HG03097 (cell line): Measurements from ENCODE around the gene KCTD20.
"Not testable (repeated sequence)": the region's sequence is repeated elsewhere in the genome, so short reads cannot be mapped to it uniquely, and the experiment has no call there.

Experiments used
- ATAC-seq: cut with Tn5 transposase; IDR thresholded peaks from one replicate; pipeline ENCODE4 v1.9.1; 2021; ENCODE audit not compliant: unreplicated experiment, low FRiP score

Gene KCTD20

GRCh38 chr6:36443471-36444428 is 950 bp downstream of the KCTD20 start:
- ATAC-seq = no peak

DNA sequence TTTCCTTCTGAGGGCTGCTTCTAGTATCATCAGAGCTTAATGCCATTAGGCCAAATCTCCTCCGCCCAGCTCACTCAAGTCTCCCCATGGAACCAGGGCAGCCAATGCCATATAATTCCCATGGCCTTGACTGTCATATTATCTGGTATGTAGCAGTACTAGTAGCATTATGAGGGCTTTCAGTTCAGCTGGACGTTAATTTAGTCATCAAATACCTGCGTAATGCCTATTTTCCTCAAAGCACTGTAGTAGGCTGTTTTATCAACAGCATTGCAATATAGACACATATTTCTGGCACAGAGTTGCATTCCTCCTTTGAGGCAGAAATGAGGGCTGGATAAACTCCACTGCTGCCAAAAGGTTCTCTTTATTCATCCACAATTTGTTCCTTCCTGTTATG is 1.7 kb downstream of the KCTD20 start:
- ATAC-seq = no peak

- no peak for ATAC-seq
Measured at GRCh38 chr6:36445621-36446020, 2.8 kb downstream of the KCTD20 start.

GRCh38 chr6:36449173-36449572 is 6.4 kb downstream of the KCTD20 start:
- not testable (repeated sequence) for ATAC-seq

DNA sequence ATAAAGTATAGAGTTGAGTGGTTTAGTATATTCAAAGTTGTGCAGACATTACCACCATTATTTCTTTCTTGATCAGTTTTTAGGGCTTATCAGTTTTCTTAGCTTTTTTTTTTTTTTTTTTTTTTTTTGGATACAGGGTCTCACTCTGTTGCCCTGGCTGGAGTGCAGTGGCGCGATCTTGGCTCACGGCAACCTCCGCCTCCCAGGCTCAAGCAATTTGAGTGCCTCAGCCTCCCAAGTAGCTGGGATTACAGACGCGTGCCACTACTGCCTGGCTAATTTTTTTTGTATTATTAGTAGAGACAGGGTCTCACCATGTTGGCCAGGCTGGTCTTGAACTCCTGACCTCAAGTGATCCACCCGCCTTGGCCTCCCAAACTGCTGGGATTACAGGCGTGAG is 10.1 kb downstream of the KCTD20 start:
- ATAC-seq = not testable (repeated sequence)

DNA sequence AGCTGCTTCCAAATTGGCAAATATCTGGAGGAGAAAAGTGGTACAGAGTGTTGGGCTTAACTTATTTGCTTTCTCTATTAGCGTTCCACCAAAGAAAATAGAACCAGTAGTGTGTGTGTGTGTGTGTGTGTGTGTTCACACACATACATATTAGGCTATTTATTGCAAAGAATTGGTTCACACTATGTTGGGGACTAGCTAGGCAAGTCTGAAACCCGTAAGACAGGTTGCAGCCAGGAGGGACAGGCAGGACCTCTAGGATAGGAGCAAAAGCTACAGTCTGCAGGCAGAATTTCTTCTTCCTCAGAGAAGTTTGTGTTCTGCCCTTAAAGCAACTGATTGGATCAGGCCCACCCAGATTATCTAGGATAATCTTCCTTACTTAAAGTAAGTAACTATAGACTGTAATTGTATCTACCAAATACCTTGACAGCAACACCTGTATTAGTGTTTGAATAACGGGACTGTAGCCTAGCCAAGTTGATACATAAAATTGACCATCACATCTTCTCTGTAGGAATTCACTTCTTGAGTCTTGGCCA is 12.8 kb downstream of the KCTD20 start:
- ATAC-seq = no peak

GRCh38 chr6:36459501-36459900 is 16.7 kb downstream of the KCTD20 start:
- no peak for ATAC-seq

GRCh38 chr6:36460916-36461315 is 18.1 kb downstream of the KCTD20 start:
- no peak for ATAC-seq

DNA sequence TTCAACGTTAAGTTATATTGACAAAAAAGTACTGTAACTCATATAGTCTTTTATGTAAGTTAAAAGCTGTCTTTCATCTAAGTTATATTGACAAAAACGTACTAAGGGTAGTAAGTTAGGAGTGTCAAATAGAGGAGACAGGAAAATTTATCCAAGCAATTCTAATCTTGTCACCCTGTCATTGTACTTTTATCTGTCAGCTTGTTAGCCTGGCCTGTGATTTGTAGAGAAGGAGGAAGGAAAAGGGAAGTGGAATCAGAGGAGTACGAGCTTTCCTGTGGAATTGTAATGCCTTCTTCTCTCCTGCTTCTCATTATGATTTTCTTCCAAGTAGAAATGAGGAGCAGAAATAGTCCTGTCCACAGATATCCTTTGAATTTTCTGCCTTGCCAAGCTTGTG is 18.8 kb downstream of the KCTD20 start:
- ATAC-seq = no peak

DNA sequence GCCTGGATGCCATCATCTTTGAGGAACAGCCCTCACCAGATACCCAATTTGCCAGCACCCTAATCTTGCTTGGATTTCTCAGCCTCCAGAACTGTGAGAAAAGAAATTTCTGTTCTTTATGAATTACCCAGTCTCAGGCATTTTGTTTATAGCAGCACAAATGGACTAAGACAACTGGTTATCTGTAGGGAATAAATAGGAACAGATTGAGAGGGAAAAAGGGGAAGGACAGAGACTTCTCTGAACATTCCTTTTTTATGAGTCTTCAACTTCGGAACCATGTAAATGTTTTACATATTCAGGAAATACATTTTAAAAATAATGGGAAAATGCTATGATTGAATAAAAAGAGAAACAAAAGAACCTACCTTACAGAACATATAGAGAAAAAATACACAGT is 20.9 kb downstream of the KCTD20 start:
- ATAC-seq = no peak

DNA sequence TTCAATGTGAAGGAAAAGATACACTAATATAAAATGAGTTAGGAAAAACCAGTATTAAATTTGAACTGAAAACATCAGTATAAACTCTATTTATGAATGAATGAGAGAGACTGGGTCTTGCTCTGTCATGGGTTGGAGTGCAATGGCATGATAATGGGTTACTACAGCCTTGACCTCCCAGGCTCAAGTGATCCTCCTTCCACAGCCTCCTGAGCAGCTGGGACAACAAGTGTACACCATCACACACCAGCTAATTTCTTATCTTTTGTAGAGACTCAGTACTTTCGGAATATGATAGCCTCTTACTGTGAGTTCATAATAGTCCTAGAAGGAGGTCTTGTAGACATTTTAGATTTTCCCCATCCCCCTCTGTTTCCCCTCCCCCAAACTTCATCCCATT is 21.4 kb downstream of the KCTD20 start:
- no peak for ATAC-seq

DNA sequence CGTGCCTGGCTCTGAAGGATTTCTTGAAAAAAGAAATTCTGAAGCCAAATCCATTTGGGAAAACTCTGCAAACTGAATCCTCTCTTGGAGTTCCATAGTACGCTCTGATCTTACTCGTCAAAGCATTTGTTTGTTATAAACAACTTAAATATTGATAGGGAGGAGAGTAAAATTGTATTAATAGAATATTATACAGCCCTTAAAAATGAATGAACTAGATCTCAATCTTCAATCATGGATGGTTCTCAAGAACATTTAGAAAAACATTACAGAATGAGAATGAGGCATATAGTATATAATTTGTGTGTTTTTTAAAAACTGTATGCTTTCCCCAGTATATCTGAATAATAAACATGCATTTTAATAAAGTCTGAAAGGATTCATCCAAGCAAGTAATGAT is 24.8 kb downstream of the KCTD20 start:
- ATAC-seq = no peak

DNA sequence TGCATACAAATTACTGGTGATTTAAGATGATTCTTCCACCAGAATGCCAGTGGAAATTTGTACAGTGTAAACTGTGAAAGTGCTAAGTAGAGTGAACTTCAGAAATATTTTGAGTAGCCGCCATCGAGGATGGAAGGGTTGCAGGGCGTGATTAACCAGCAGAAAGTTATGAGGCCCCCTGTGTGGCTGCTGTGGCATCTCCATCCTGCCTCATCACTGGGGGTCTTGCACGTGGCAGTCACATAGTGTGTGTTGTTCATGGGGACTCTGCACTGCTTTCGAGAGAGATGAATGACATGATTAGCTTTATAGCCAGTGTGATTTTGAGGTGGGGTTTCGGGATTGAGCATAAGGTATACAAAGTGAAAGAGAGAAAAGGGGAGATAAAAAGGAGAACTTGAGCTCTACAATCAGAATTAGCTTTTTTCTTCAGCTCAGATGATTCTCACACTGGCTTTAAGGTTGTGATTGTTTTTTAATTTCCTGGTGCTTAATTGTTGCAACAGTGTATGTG is 26.4 kb downstream of the KCTD20 start:
- ATAC-seq = no peak

DNA sequence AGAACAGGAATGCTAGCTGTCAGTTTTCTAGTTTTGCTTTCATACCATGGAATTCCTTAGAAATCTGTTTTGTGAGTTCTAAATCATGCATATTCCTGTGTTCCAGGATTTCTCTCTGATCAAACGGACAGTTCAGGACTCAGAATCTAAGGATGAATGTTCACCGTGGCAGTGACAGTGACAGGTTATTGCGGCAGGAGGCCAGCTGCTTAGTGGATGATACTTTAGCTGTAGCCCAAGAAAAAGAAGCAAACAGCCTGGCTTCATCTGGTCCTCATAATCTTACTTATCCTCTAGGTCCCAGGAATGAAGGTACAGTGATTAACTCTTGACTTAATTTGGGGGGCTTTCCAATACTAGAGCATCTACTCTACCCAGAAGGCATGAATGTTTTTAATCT is 27.1 kb downstream of the KCTD20 start:
- no peak for ATAC-seq

- no peak for ATAC-seq
Measured at GRCh38 chr6:36478051-36478526, 35.3 kb downstream of the KCTD20 start.

- no peak for ATAC-seq
Measured at GRCh38 chr6:36479256-36479655, 36.5 kb downstream of the KCTD20 start.

GRCh38 chr6:36483326-36483725 is 40.5 kb downstream of the KCTD20 start:
- not testable (repeated sequence) for ATAC-seq

DNA sequence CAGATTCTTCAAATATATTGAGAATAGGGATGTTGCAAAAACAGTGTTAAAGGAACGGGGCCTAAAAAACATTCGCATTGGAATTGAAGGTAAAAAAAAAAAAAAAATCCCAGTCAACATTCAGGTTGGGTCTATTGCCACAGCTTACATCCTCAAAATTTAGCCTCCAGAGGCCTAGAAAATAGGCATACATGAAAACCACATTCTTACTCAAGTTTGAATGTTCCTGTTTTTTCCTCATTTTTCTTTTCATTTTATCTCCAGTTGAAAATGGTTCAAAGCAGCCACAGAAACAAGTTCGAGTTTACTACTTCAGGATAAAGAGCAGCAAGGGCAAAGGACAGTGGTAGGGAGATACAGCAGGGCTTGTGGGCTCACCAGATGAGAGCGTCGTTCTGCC is 41.9 kb downstream of the KCTD20 start:
- ATAC-seq = no peak

DNA sequence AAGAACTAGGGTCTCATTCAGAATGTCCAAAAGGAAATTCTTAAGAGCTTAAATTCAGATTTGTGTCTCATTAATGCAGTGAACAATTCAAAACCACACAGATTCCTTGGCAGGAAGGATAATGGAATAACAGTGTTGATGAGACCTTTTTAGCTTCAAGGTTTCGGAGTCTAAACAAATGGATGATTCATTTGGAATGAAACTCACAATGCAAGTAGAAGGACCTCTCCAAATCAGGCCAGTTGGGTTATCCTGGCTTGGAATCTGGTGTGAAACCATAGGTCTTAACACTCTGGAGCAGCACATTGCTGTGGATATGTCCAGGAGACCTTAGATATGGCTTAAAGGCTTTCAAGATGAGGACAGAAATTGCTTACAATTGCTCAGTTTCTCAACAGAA is 44.9 kb downstream of the KCTD20 start:
- ATAC-seq = no peak

DNA sequence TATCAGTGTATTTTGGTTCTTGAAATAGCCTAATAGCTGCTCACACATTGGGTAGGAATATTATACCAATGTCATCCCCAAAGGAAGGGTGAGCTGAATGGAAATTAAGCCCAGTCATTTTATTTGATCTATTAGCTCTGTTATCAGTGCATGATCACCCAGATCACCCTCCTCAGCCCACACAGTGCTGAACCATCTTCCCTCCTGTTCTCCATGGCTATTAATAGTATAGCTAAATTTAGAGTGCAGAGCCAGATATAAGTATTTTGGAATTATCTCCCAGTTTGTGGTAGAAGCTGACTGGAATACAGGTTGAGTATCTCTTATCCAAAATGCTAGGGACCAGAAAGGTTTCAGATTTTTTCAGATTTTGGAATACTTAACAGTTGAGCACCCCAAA is 45.4 kb downstream of the KCTD20 start:
- no peak for ATAC-seq

DNA sequence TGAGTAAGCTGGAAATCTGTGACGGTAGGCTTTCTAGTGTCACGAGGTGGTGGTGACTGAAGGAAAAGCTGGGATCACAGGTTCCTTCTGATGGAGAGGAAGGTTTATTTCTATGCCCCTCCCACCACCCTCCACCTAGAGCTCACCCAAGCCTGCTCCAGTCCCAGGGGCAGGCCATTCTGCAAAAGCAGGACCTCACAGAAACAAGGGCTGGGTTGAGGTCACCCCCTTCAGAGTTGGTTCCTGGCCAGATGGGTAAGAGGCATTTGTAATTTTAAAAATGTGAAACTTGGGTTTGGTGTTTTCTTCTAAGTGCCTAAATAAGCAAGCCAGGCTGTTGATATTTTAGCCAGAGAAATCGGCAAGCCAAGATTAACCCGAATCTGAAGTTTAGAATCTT is 46.6 kb downstream of the KCTD20 start:
- ATAC-seq = no peak
